H9 (cell line): ENCODE results near the gene LRSAM1. TPM values are rescaled to one million over a fixed set of nuclear protein-coding genes. Genes with fewer than 3 reads are reported as not detected.
"Not testable (repeated sequence)": the region's sequence is repeated elsewhere in the genome, so short reads cannot be mapped to it uniquely, and the experiment has no call there.

Experiments
- DNase-seq: peaks from one replicate; pipeline ENCODE4 v3.0.0-alpha.2; 2017
- H2AFZ ChIP-seq: one replicate; pipeline ENCODE4 v1.6.1; 2013; ENCODE audit warnings: mild to moderate bottlenecking, low read length, control low read depth, moderate library complexity
- H2AK5ac ChIP-seq: 2 replicates; pipeline ENCODE4 v1.6.1; 2013; ENCODE audit warnings: low read length, control low read depth, mixed read lengths; ENCODE audit not compliant: insufficient read length
- H2BK120ac ChIP-seq: one replicate; pipeline ENCODE4 v1.6.1; 2013; ENCODE audit warnings: low read depth, mild to moderate bottlenecking, low read length, control low read depth, inconsistent platforms; ENCODE audit not compliant: poor library complexity, severe bottlenecking
- H2BK12ac ChIP-seq: 2 replicates; pipeline ENCODE4 v1.6.1; 2013; ENCODE audit warnings: low read length, control low read depth, mixed read lengths, low read depth; ENCODE audit not compliant: insufficient read length
- H2BK15ac ChIP-seq: 2 replicates; pipeline ENCODE4 v1.6.1; 2013; ENCODE audit warnings: low read depth, low read length, control low read depth
- H2BK20ac ChIP-seq: one replicate; pipeline ENCODE4 v1.6.1; 2013; ENCODE audit warnings: low read depth, mild to moderate bottlenecking, low read length, control low read depth, inconsistent platforms; ENCODE audit not compliant: poor library complexity, severe bottlenecking
- H2BK5ac ChIP-seq: 2 replicates; pipeline ENCODE4 v1.6.1; 2013; ENCODE audit warnings: low read length, control low read depth, mixed read lengths; ENCODE audit not compliant: insufficient read length
- H3K14ac ChIP-seq: 2 replicates; pipeline ENCODE4 v1.6.1; 2013; ENCODE audit warnings: low read length, control low read depth; ENCODE audit not compliant: insufficient read depth
- H3K18ac ChIP-seq: 2 replicates; pipeline ENCODE4 v1.6.1; 2013; ENCODE audit warnings: low read depth, mild to moderate bottlenecking, mixed read lengths, low read length, control low read depth; ENCODE audit not compliant: insufficient read length
- H3K23ac ChIP-seq: 2 replicates; pipeline ENCODE4 v1.6.1; 2013; ENCODE audit warnings: low read length, control low read depth, mixed read lengths, low read depth; ENCODE audit not compliant: insufficient read length
- H3K23me2 ChIP-seq: 2 replicates; pipeline ENCODE4 v1.6.1; 2013; ENCODE audit warnings: low read depth, mild to moderate bottlenecking, mixed read lengths, low read length, control low read depth; ENCODE audit not compliant: insufficient read length, poor library complexity, severe bottlenecking
- H3K27ac ChIP-seq: 2 replicates; pipeline ENCODE4 v1.5.1; 2013; ENCODE audit warnings: low read length, control low read depth, mixed read lengths, low read depth; ENCODE audit not compliant: insufficient read length
- H3K27me3 ChIP-seq: 2 replicates; pipeline ENCODE4 v1.6.1; 2013; ENCODE audit warnings: low read length, control low read depth, inconsistent platforms; ENCODE audit not compliant: insufficient read depth
- H3K4ac ChIP-seq: 2 replicates; pipeline ENCODE4 v1.6.1; 2013; ENCODE audit warnings: low read depth, mild to moderate bottlenecking, control low read depth, inconsistent platforms, low read length, moderate library complexity
- H3K4me1 ChIP-seq: 2 replicates; pipeline ENCODE4 v1.6.1; 2013; ENCODE audit warnings: low read length, control low read depth, inconsistent platforms; ENCODE audit not compliant: insufficient read depth
- H3K4me2 ChIP-seq: 2 replicates; pipeline ENCODE4 v1.6.1; 2013; ENCODE audit warnings: low read length, control low read depth, mixed read lengths; ENCODE audit not compliant: insufficient read length, insufficient read depth
- H3K56ac ChIP-seq: 2 replicates; pipeline ENCODE4 v1.6.1; 2013; ENCODE audit warnings: low read depth, mild to moderate bottlenecking, mixed read lengths, low read length, control low read depth; ENCODE audit not compliant: insufficient read length
- H3K79me1 ChIP-seq: 2 replicates; pipeline ENCODE4 v1.6.1; 2013; ENCODE audit warnings: low read depth, mild to moderate bottlenecking, moderate library complexity, low read length, control low read depth, inconsistent platforms; ENCODE audit not compliant: insufficient read depth, poor library complexity, severe bottlenecking
- H3K79me2 ChIP-seq: 2 replicates; pipeline ENCODE4 v1.6.1; 2013; ENCODE audit warnings: low read length, control low read depth, inconsistent platforms; ENCODE audit not compliant: insufficient read depth
- H3K9ac ChIP-seq: 2 replicates; pipeline ENCODE4 v1.6.1; 2013; ENCODE audit warnings: low read length, control low read depth, mixed read lengths; ENCODE audit not compliant: insufficient read length; ENCODE audit errors: extremely low read depth
- H3K9me3 ChIP-seq: one replicate; pipeline ENCODE4 v1.6.1; 2013; ENCODE audit warnings: low read depth, low read length, inconsistent platforms; ENCODE audit not compliant: control insufficient read depth
- H3T11ph ChIP-seq: one replicate; pipeline ENCODE4 v1.6.1; 2013; ENCODE audit warnings: mild to moderate bottlenecking, low read length, control low read depth, inconsistent platforms
- H4K20me1 ChIP-seq: one replicate; pipeline ENCODE4 v1.6.1; 2013; ENCODE audit not compliant: control insufficient read depth, insufficient read length, insufficient read depth
- H4K5ac ChIP-seq: 2 replicates; pipeline ENCODE4 v1.6.1; 2013; ENCODE audit warnings: low read depth, mild to moderate bottlenecking, mixed read lengths, low read length, control low read depth; ENCODE audit not compliant: insufficient read length
- H4K8ac ChIP-seq: replicated peaks from 2 replicates; pipeline ENCODE4 v1.6.1; 2013; ENCODE audit warnings: low read length, control low read depth, mixed read lengths, low read depth; ENCODE audit not compliant: insufficient read length
- H4K91ac ChIP-seq: 2 replicates; pipeline ENCODE4 v1.6.1; 2013; ENCODE audit warnings: low read depth, mild to moderate bottlenecking, moderate library complexity, mixed read lengths, low read length, control low read depth; ENCODE audit not compliant: insufficient read length
- H3K27ac Mint-ChIP-seq, 3 experiments: 2 replicates in 2 of 3; 3 replicates in 1 of 3; pipeline ENCODE4 v1.8.0; 2020 to 2021; ENCODE audit warnings: mixed read lengths in 3 of 3, mild to moderate bottlenecking in 1 of 3, moderate library complexity in 1 of 3
- H3K27me3 Mint-ChIP-seq: 2 replicates; pipeline ENCODE4 v1.8.0; 2021; ENCODE audit warnings: low read depth, mild to moderate bottlenecking, moderate library complexity, mixed read lengths
- H3K36me3 Mint-ChIP-seq, 3 experiments: 2 replicates in 2 of 3; 3 replicates in 1 of 3; pipeline ENCODE4 v1.8.0; 2020 to 2021; ENCODE audit warnings: low read depth in 3 of 3, mixed read lengths in 3 of 3; ENCODE audit not compliant: insufficient read depth in 1 of 3
- H3K4me1 Mint-ChIP-seq, 2 experiments: 2 replicates each; pipeline ENCODE4 v1.8.0; 2020; ENCODE audit warnings: mixed read lengths in 2 of 2
- H3K4me3 Mint-ChIP-seq, 2 experiments: 2 replicates in 1 of 2; 3 replicates in 1 of 2; pipeline ENCODE4 v1.8.0; 2020 to 2021; ENCODE audit warnings: mild to moderate bottlenecking in 2 of 2, mixed read lengths in 2 of 2, moderate library complexity in 1 of 2
- H3K9me3 Mint-ChIP-seq, 2 experiments: 2 replicates in 1 of 2; 3 replicates in 1 of 2; pipeline ENCODE4 v1.8.0; 2020; ENCODE audit warnings: mild to moderate bottlenecking in 2 of 2, mixed read lengths in 2 of 2, moderate library complexity in 1 of 2
- CTCF ChIP-seq: fragments of 200-600 bp; sonication (generic); conservative IDR thresholded peaks from 3 replicates; pipeline ENCODE4 v1.8.0; 2021; ENCODE audit warnings: antibody characterized with exemption, mild to moderate bottlenecking
- WGBS: extraction: QIAGEN DNeasy Blood & Tissue Kit; methylation state at CpG from one replicate; pipeline ENCODE4 v1.1.7; 2013; ENCODE audit warnings: missing lambda C conversion rate, low lambda C conversion rate, mixed read lengths; ENCODE audit not compliant: insufficient read length; ENCODE audit errors: extremely low coverage; 5-methylcytosine and 5-hydroxymethylcytosine counted together
- total RNA-seq: library from RNA; stranded (reverse); gene quantifications from 2 replicates; pipeline ENCODE4 v1.2.1, GENCODE V29; 2021

The LRSAM1 gene
- total RNA-seq, 1 experiment from 2014 or later: 16.2 TPM

- Histone ChIP-seq H3K79me2 (no peaks in the 10 kb centered on the region), H3K9ac (no peak overlapping the region), H2AFZ (no peak overlapping the region), H3K4me2 (no peak overlapping the region), H2BK12ac (no peak overlapping the region), H2AK5ac (no peak overlapping the region), H3K9me3 (no peaks in the 10 kb centered on the region), H4K8ac (no peak overlapping the region), H3K4me1 (no peaks in the 10 kb centered on the region), H3K27ac (no peak overlapping the region), H4K20me1 (no peaks in the 10 kb centered on the region), H2BK15ac (no peak overlapping the region), H4K91ac (no peak overlapping the region), H4K5ac (no peak overlapping the region), H2BK5ac (no peak overlapping the region), H3K27me3 (no peaks in the 10 kb centered on the region), H3K14ac (no peak overlapping the region), H2BK20ac (no peak overlapping the region), H3K18ac (no peak overlapping the region), H3K23me2 (no peaks in the 10 kb centered on the region), H3T11ph (no peak overlapping the region), H2BK120ac (no peak overlapping the region), H3K23ac (no peak overlapping the region), H3K79me1 (no peaks in the 10 kb centered on the region), H3K56ac (no peak overlapping the region), H3K4ac (no peak overlapping the region)
- Mint-ChIP-seq H3K9me3 (no peaks in the 10 kb centered on the region), H3K4me1 (no peaks in the 10 kb centered on the region; a peak in 1 of 4 replicates), H3K36me3 (peaks cover 20 to 59% (median 33%) of the 10 kb centered on the region in 3 experiments; a peak in 6 of 7 replicates), H3K27ac (no peak overlapping the region), H3K4me3 (no peak overlapping the region), H3K27me3 (no peaks in the 10 kb centered on the region)
- no peak for TF ChIP-seq CTCF
- no CpG with 5 or more reads among the region's 7 CpGs for WGBS
- no peak for DNase-seq
Observed at GRCh38 chr9:127463911-127464310, 12.6 kb downstream of the LRSAM1 start.

GRCh38 chr9:127466407-127466917 is 15.2 kb downstream of the LRSAM1 start:
- not testable (repeated sequence) for H2AFZ ChIP-seq, H3K56ac ChIP-seq, H2BK20ac ChIP-seq, H2BK12ac ChIP-seq, H3K23ac ChIP-seq, H3K4me2 ChIP-seq, H3K4ac ChIP-seq, H3K14ac ChIP-seq, H4K91ac ChIP-seq, H4K5ac ChIP-seq, H3T11ph ChIP-seq, H3K23me2 ChIP-seq, H2BK15ac ChIP-seq, H3K79me1 ChIP-seq, H4K8ac ChIP-seq, H4K20me1 ChIP-seq, H3K4me1 Mint-ChIP-seq, H3K27me3 Mint-ChIP-seq, H2BK5ac ChIP-seq, H3K9ac ChIP-seq, H2AK5ac ChIP-seq, H3K79me2 ChIP-seq, H3K4me3 Mint-ChIP-seq, DNase-seq, H2BK120ac ChIP-seq, H3K18ac ChIP-seq, H3K4me1 ChIP-seq, H3K9me3 ChIP-seq, H3K27ac ChIP-seq, H3K27me3 ChIP-seq, H3K9me3 Mint-ChIP-seq
- Mint-ChIP-seq H3K27ac (peak overlapping the region in 1 of 3 experiments; percentile 31; a peak in 1 of 7 replicates), H3K36me3 (peaks cover 15 to 42% (median 41%) of the 10 kb centered on the region in 3 experiments; a peak in 6 of 7 replicates)
- WGBS: no CpG with 5 or more reads among the region's 5 CpGs
